Body of pancreas (tissue), 4 donors: Measurements from ENCODE around the gene MRGPRX2.

Experiments used
- POLR2A ChIP-seq, 3 donors: fragments of 450-650 bp; IDR thresholded peaks; one replicate each; pipeline ENCODE4 v1.6.1; 2016; ENCODE audit warnings: antibody characterized with exemption in 3 of 3, mild to moderate bottlenecking in 2 of 3
- TF ChIP-seq, protein P1 (sequence below), 7 experiments: fragments of 450-650 bp in 4 of 7; fragments of 200-600 bp in 3 of 7; sonication (generic) in 3 of 7; IDR thresholded peaks; one replicate each; pipeline ENCODE4 v1.5.1; 2016 to 2019; ENCODE audit warnings: antibody characterized with exemption in 7 of 7

DNA sequence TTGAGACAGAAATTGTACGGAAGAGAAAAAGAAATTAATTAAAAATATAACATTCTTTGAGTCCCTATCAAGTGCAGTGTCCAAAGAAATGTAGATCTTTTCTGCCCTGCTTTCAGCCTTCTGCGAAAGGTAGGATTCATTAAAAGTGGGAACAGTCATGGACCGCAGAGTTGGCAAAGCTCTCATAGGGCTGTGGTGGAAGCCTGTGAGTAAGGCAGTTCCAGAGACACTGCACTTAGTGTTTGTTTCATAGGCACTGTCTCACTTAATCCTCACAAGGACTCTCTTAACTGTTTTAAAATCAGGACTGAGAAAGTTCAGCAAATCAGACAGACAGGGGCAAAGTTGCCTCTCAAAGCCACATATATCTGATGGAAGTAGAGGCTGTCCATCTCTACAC, 5.5 kb downstream of the MRGPRX2 start:
- TF ChIP-seq POLR2A (IDR thresholded peaks at IDR 0.05) = no peak
- TF ChIP-seq, protein P1, sequence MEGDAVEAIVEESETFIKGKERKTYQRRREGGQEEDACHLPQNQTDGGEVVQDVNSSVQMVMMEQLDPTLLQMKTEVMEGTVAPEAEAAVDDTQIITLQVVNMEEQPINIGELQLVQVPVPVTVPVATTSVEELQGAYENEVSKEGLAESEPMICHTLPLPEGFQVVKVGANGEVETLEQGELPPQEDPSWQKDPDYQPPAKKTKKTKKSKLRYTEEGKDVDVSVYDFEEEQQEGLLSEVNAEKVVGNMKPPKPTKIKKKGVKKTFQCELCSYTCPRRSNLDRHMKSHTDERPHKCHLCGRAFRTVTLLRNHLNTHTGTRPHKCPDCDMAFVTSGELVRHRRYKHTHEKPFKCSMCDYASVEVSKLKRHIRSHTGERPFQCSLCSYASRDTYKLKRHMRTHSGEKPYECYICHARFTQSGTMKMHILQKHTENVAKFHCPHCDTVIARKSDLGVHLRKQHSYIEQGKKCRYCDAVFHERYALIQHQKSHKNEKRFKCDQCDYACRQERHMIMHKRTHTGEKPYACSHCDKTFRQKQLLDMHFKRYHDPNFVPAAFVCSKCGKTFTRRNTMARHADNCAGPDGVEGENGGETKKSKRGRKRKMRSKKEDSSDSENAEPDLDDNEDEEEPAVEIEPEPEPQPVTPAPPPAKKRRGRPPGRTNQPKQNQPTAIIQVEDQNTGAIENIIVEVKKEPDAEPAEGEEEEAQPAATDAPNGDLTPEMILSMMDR (IDR thresholded peaks at IDR 0.05) = no peak
